ENCODE results near the gene SLAMF1.

Gene SLAMF1

DNA sequence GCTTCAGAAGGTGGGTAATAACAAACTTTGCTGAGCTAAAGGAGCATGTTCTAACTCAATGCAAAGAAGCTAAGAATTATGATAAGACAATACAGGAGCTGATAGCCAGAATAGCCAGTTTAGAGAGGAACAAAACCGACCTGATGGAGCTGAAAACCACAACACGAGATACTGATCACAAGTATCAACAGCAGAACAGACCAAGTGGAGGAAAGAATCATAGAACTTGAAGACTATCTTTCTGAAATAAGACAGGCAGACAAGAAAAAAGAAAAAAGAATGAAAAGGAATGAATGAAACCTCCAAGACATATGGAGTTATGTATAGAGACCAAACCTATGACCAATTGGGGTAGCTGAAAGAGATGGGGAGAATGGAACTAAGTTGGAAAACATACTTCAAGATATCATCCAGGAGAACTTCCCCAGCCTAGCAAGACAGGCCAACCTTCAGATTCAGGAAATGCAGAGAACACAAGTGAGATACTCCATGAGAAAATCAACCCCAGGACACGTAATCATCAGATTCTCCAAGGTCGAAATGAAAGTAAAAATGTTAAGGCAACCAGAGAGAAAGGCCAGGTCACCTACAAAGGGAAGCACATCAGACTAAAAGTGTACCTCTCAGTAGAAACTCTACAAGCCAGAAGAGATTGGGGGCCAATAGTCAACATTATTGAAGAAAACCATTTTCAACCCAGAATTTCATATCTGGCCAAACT is 88.0 kb downstream of the SLAMF1 start:
- DNase-seq, result no peak
